ENCODE data around the gene ABCA4. TPM values are rescaled to one million over a fixed set of nuclear protein-coding genes. Genes with fewer than 3 reads are reported as not detected.

Gene ABCA4
- total RNA-seq, 1 experiment from 2014 or later, result not detected

DNA sequence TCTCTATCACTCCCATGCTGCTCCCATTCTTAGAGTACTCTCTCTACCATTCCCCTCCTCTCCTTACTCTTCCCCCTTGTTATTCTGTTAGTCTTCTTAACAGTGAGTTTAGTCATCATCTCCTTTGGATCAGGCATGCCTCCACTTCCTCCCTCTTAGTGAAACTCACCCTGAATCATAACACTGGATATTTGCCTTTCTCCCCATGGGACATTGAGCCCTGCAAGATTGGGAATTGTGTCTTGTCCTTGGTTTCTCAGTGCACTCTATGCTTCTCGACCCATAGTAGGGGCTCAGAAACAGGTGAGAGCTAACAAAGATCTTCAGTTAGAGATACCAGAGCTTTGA is 143.4 kb downstream of the ABCA4 start:
- no peak for DNase-seq (ENCODE audit: low read depth)

GRCh38 chr1:93976711-93977597 is 144.0 kb downstream of the ABCA4 start:
- no peak for DNase-seq (ENCODE audit: low read depth)
- in situ Hi-C loops (cut with HindIII; ENCODE audit: low pct_unique_long_range_greater_than_20kb, low sequenced_read_pairs), result no loop called here

More for the DNA sequence above, 143.4 kb downstream of the ABCA4 start:
- in situ Hi-C loops (cut with HindIII; ENCODE audit: low pct_unique_long_range_greater_than_20kb, low sequenced_read_pairs), result no loop called here

GRCh38 chr1:93976291-93976690 is 144.7 kb downstream of the ABCA4 start:
- DNase-seq (ENCODE audit: low read depth), result no peak
- in situ Hi-C loops (cut with HindIII; ENCODE audit: low pct_unique_long_range_greater_than_20kb, low sequenced_read_pairs), result no loop called here

DNA sequence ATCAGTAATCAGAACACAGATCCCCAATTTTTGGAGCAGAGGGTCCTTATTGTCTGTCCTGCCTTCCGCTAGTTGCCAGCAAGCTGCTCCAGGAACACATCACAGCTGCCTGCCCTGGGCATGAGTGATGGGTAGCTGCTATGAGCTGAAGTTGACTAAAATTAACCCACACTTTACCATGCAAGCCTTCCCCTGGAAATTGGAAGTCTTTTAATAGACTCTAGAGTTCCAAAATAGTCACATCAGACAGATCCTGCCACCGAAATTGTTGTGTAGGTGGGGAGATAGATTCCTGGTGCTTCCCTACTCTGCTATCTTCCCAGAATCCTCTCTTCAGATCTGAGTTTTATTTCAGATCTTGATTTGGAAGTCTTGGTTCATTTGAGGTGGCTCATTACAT is 148.6 kb downstream of the ABCA4 start:
- in situ Hi-C loops (cut with HindIII; ENCODE audit: low pct_unique_long_range_greater_than_20kb, low sequenced_read_pairs), result no loop called here
- DNase-seq (ENCODE audit: low read depth), result no peak

- DNase-seq (ENCODE audit: low read depth), result no peak
- in situ Hi-C loops (cut with HindIII; ENCODE audit: low pct_unique_long_range_greater_than_20kb, low sequenced_read_pairs), result no loop called here
Measured at GRCh38 chr1:93969887-93970286, 151.1 kb downstream of the ABCA4 start.

- no peak for DNase-seq (ENCODE audit: low read depth)
- in situ Hi-C loops (cut with HindIII; ENCODE audit: low pct_unique_long_range_greater_than_20kb, low sequenced_read_pairs), result no loop called here
Measured at GRCh38 chr1:93969371-93969770, 151.6 kb downstream of the ABCA4 start.

- no peak for DNase-seq (ENCODE audit: low read depth)
- in situ Hi-C loops (cut with HindIII; ENCODE audit: low pct_unique_long_range_greater_than_20kb, low sequenced_read_pairs), result no loop called here
Measured at GRCh38 chr1:93967306-93967705, 153.6 kb downstream of the ABCA4 start.

DNA sequence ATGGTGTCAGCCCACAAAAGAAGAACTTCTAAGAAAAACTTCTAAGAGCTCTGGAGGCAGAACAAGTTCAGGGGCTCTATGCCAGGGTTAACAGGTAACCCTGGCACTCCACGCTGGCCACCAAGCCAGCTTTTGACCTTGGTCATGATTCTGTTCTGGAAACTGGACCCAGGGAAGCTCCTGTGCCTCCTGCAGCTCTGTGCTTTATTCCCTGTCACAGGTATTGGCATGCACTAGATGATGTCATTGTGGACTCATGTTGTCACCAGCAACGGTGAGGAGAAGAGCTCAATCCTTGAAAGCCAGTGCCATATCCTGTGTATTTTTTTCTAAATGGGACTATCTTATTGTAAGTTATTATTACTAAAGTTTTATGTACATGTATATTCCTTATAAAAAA is 155.1 kb downstream of the ABCA4 start:
- in situ Hi-C loops (cut with HindIII; ENCODE audit: low pct_unique_long_range_greater_than_20kb, low sequenced_read_pairs), result no loop called here
- DNase-seq (ENCODE audit: low read depth), result no peak

DNA sequence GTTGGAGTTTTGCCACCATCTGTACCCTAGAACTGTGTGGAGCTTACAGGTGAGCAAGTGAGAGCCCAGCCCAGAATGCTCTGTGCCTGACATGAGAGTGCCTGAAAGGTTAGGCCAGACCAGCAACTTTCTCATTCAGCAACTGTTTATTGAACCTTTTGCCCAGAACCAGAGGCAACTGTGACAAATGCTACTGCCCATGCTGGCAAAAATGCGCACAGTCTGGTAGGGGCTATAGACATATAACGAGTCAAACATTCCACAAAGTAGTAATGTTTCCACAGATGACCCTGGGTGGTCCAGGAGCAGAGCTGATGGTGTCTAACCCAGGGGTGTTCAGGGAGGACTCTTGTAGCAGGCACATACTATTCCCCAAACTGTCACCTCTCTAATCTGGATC is 155.7 kb downstream of the ABCA4 start:
- DNase-seq (ENCODE audit: low read depth), result no peak
- in situ Hi-C loops (cut with HindIII; ENCODE audit: low pct_unique_long_range_greater_than_20kb, low sequenced_read_pairs), result no loop called here

GRCh38 chr1:93964777-93965200 is 156.2 kb downstream of the ABCA4 start:
- in situ Hi-C loops (cut with HindIII; ENCODE audit: low pct_unique_long_range_greater_than_20kb, low sequenced_read_pairs), result no loop called here
- peak; percentile 94 for DNase-seq (ENCODE audit: low read depth)

- DNase-seq (ENCODE audit: low read depth), result no peak
- in situ Hi-C loops (cut with HindIII; ENCODE audit: low pct_unique_long_range_greater_than_20kb, low sequenced_read_pairs), result no loop called here
Measured at GRCh38 chr1:93964096-93964776, 156.7 kb downstream of the ABCA4 start.

GRCh38 chr1:93963585-93963984 is 157.4 kb downstream of the ABCA4 start:
- peak; percentile 95 for DNase-seq (ENCODE audit: low read depth)
- in situ Hi-C loops (cut with HindIII; ENCODE audit: low pct_unique_long_range_greater_than_20kb, low sequenced_read_pairs), result no loop called here

- in situ Hi-C loops (cut with HindIII; ENCODE audit: low pct_unique_long_range_greater_than_20kb, low sequenced_read_pairs), result no loop called here
- no peak for DNase-seq (ENCODE audit: low read depth)
Measured at GRCh38 chr1:93961906-93962305, 159.0 kb downstream of the ABCA4 start.

DNA sequence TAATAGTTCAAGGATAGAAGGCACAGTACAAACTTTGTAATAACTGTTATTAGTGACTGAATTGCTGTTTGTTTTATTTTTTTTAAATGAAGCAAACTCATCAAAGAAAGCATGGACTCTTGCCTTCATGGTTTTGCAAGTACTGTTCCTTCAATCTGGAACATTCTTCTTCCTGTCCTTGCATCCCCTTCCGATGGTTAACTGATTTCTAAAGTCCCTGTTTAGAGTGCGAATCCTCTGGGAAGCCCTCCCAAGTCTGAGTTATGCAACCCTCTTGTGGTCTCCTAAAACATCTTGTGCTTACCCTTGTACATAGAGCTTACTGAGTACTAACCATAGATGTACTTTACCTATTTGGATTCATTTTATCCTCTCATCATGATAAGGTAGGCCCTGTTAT is 159.5 kb downstream of the ABCA4 start:
- in situ Hi-C loops (cut with HindIII; ENCODE audit: low pct_unique_long_range_greater_than_20kb, low sequenced_read_pairs), result no loop called here
- no peak for DNase-seq (ENCODE audit: low read depth)

GRCh38 chr1:93960641-93961147 is 160.3 kb downstream of the ABCA4 start:
- DNase-seq (ENCODE audit: low read depth), result no peak
- in situ Hi-C loops (cut with HindIII; ENCODE audit: low pct_unique_long_range_greater_than_20kb, low sequenced_read_pairs), result no loop called here

DNA sequence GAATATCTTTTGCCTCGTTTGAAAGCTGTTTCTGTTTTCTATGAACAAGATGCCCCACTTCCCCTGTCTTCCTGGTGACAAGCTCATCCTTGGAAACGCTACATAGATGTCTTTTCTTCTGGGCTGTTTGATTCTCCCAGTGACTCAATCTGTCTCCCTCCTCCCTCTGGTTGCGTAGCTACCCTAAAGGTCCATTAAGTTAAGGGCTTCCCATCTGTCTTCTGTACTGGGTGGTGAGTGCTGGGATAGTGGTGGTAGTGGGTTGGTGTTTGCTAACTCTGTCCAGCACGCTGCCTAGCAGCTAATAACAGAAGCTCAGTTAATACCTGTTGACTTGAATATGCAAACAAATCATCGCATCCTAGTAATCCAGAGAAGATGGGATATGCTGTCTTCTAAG is 161.5 kb downstream of the ABCA4 start:
- no peak for DNase-seq (ENCODE audit: low read depth)
- in situ Hi-C loops (cut with HindIII; ENCODE audit: low pct_unique_long_range_greater_than_20kb, low sequenced_read_pairs), result no loop called here

DNA sequence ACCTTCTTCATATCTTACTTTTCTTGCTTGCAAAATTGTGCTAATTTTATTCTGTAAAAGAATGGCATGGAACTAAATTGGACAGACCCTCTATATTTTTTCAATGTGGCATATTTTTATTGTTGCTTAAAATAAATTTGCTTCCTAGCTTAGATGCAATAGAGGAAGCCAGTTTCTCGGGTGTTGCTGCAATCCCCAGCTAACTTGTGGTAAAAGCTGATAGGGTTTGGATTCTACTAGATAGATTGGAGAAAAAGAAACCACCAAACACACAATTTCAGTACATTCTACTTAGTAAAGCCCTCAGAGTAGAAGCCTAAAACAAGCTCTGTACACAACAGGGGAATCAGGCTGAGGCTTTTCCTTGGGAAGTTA is 162.2 kb downstream of the ABCA4 start:
- in situ Hi-C loops (cut with HindIII; ENCODE audit: low pct_unique_long_range_greater_than_20kb, low sequenced_read_pairs), result no loop called here
- DNase-seq (ENCODE audit: low read depth), result no peak

DNA sequence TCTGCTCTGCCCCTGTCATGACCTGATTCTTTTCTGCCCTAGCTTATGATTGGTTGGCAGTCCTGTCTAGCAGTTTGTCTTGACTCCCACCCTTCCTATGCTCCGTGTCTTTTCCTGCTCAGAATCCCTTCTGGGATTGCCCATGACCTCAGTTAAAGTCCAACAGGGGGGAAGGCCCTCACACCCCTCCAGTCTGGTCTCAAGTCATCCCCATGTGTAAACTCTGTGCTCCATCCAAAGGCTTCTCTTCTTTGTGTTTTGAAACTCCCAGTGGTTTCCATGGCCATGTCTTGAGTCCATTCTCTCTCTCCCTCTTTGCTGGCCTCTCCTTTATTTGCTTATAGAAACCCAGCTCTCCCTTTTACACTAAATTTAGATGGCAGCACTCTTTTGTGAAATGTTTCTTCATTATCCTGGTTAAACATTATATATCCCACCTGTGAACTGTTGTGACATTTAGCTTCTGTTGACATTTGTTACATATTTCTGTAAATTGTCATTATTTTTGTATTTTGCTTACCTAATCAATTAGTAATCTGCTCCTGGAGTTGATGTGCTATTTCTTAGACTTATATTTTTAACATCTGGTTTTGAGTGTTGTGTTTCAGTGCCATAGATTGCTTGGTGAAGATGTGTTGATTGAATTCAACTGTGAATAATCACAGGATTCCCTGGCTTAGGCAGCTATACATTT is 162.8 kb downstream of the ABCA4 start:
- no peak for DNase-seq (ENCODE audit: low read depth)
- in situ Hi-C loops (cut with HindIII; ENCODE audit: low pct_unique_long_range_greater_than_20kb, low sequenced_read_pairs), result no loop called here

DNA sequence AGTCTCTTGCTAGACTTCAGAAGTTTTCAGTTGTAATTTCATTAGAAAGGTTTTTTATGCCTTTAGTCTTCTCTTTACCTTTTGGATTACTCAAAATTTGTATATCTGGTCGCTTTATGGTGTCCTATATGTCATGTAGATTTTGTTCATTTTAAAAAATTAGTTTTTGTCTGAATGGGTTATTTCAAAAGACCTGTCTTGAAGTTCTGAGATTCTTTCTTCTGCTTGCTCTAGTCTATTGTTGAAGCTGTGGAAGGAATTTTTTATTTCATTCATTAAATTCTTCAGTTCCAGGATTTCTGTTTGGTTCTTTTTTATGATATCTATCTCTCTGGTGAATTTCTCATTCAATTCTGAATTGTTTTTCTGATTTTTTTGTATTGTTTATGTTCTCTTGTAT is 165.2 kb downstream of the ABCA4 start:
- in situ Hi-C loops (cut with HindIII; ENCODE audit: low pct_unique_long_range_greater_than_20kb, low sequenced_read_pairs), result no loop called here
- peak; percentile 10 for DNase-seq (ENCODE audit: low read depth)
